Endodermal cell (in vitro differentiated cells): ENCODE measurements around the gene TUT4. TPM values are rescaled to one million over a fixed set of nuclear protein-coding genes. Genes with fewer than 3 reads are reported as not detected.

Source experiments
- DNase-seq: peaks from one replicate; pipeline ENCODE4 v3.0.0-alpha.2; 2017
- H3K27ac ChIP-seq: 2 replicates; pipeline ENCODE4 v1.5.1; 2013; ENCODE audit warnings: mild to moderate bottlenecking, low read depth, low read length, moderate library complexity
- H3K27me3 ChIP-seq: 2 replicates; pipeline ENCODE4 v1.6.1; 2013; ENCODE audit warnings: mild to moderate bottlenecking, low read length, moderate library complexity; ENCODE audit not compliant: insufficient read depth, control insufficient read depth, poor library complexity, severe bottlenecking
- H3K36me3 ChIP-seq: 2 replicates; pipeline ENCODE4 v1.7.0; 2013; ENCODE audit warnings: mild to moderate bottlenecking, low read length, moderate library complexity; ENCODE audit not compliant: control insufficient read depth, insufficient read depth
- H3K4me1 ChIP-seq: one replicate; pipeline ENCODE4 v1.7.0; 2013; ENCODE audit warnings: low read length; ENCODE audit not compliant: control insufficient read depth, insufficient read depth
- H3K4me3 ChIP-seq: 2 replicates; pipeline ENCODE4 v1.5.1; 2013; ENCODE audit warnings: mild to moderate bottlenecking, low read length, moderate library complexity
- H3K9ac ChIP-seq: 2 replicates; pipeline ENCODE4 v1.6.1; 2013; ENCODE audit warnings: mild to moderate bottlenecking, low read length, moderate library complexity; ENCODE audit not compliant: poor library complexity, severe bottlenecking; ENCODE audit errors: extremely low read depth
- H3K9me3 ChIP-seq: 2 replicates; pipeline ENCODE4 v1.6.1; 2013; ENCODE audit warnings: mild to moderate bottlenecking, low read length, moderate library complexity; ENCODE audit not compliant: control insufficient read depth
- H3K27ac Mint-ChIP-seq: 2 replicates; pipeline ENCODE4 v1.8.0; 2020; ENCODE audit warnings: mixed read lengths
- H3K27me3 Mint-ChIP-seq: 2 replicates; pipeline ENCODE4 v1.8.0; 2021; ENCODE audit warnings: mild to moderate bottlenecking, mixed read lengths; ENCODE audit not compliant: insufficient read depth
- H3K36me3 Mint-ChIP-seq: 2 replicates; pipeline ENCODE4 v1.8.0; 2020; ENCODE audit warnings: low read depth, mixed read lengths
- H3K4me1 Mint-ChIP-seq: 2 replicates; pipeline ENCODE4 v1.8.0; 2020; ENCODE audit warnings: mixed read lengths
- H3K4me3 Mint-ChIP-seq: 2 replicates; pipeline ENCODE4 v1.8.0; 2020; ENCODE audit warnings: mild to moderate bottlenecking, moderate library complexity, mixed read lengths
- H3K9me3 Mint-ChIP-seq: 2 replicates; pipeline ENCODE4 v1.8.0; 2020; ENCODE audit warnings: mild to moderate bottlenecking, mixed read lengths
- CTCF ChIP-seq: fragments of 200-600 bp; sonication (generic); conservative IDR thresholded peaks from 2 replicates; pipeline ENCODE4 v1.5.0; 2021; ENCODE audit warnings: antibody characterized with exemption, mild to moderate bottlenecking
- WGBS, 2 experiments: methylation state at CpG; one replicate each; pipeline versions ENCODE4 v1.1.5 to v1.1.7; 2013; ENCODE audit warnings: missing lambda C conversion rate in 2 of 2, mixed read lengths in 1 of 2; ENCODE audit not compliant: insufficient coverage in 1 of 2, insufficient read length in 1 of 2; 5-methylcytosine and 5-hydroxymethylcytosine counted together
- total RNA-seq, 2 donors: library from RNA; stranded (reverse); fragmentation: NEBNext Ultra II Directional in 1 of 2; extraction: Animal tissue kit (Norgen Biotek cat#: 25700) in 1 of 2; gene quantifications; 2 replicates in 1 of 2; 3 replicates in 1 of 2; pipeline ENCODE4 v1.2.1, GENCODE V29; 2021

TUT4 gene
- total RNA-seq, 2 donors from 2014 or later = 131 to 170 TPM

GRCh38 chr1:52385376-52385775 is 167.5 kb downstream of the TUT4 start:
- TF ChIP-seq CTCF = no peak
- Mint-ChIP-seq H3K27ac (no peak overlapping the region), H3K36me3 (peaks cover 80% of the 10 kb centered on the region), H3K4me3 (no peak overlapping the region), H3K27me3 (no peaks in the 10 kb centered on the region), H3K4me1 (no peaks in the 10 kb centered on the region), H3K9me3 (no peaks in the 10 kb centered on the region)
- H3K4me1 ChIP-seq = no peaks in the 10 kb centered on the region
- no peak overlapping the region for H3K27ac ChIP-seq
- no peaks in the 10 kb centered on the region for H3K9me3 ChIP-seq
- no peak overlapping the region for H3K4me3 ChIP-seq
- H3K27me3 ChIP-seq = no peaks in the 10 kb centered on the region
- no peak overlapping the region for H3K9ac ChIP-seq
- DNase-seq = no peak
- peaks cover 86% of the 10 kb centered on the region for H3K36me3 ChIP-seq
- WGBS, 2 experiments = 93 to 100% methylated on average over 1 to 3 of the region's 3 CpGs

Other genes starting within 250 kb of the TUT4 start
- 10 to 100 TPM; 32.7 to 50.1 TPM for gene CC2D1B, start 186.9 kb downstream of the TUT4 start, total RNA-seq
- 10 to 100 TPM; 23.0 to 25.5 TPM for gene ORC1, start 148.7 kb downstream of the TUT4 start, total RNA-seq
- 10 to 100 TPM; 72.7 to 74.3 TPM for gene PRPF38A, start 148.5 kb downstream of the TUT4 start, total RNA-seq
- gene GPX7, start 49.3 kb upstream of the TUT4 start, total RNA-seq = 10 to 100 TPM; 17.8 to 23.7 TPM
- 1 to 10 TPM; 1.5 to 5.3 TPM for gene SHISAL2A, start 80.1 kb upstream of the TUT4 start, total RNA-seq
- 10 to 100 TPM; 23.5 to 29.9 TPM for gene COA7, start 145.3 kb upstream of the TUT4 start, total RNA-seq
- 10 to 100 TPM; 24.8 to 30.2 TPM for gene ZYG11B, start 173.4 kb upstream of the TUT4 start, total RNA-seq